ENCODE results near the gene PTPRCAP.

PTPRCAP gene

GRCh38 chr11:67395555-67396258 lies 41.8 kb downstream of the PTPRCAP start:
- no peak for DNase-seq

GRCh38 chr11:67393990-67394389 lies 43.5 kb downstream of the PTPRCAP start:
- DNase-seq = no peak

DNA sequence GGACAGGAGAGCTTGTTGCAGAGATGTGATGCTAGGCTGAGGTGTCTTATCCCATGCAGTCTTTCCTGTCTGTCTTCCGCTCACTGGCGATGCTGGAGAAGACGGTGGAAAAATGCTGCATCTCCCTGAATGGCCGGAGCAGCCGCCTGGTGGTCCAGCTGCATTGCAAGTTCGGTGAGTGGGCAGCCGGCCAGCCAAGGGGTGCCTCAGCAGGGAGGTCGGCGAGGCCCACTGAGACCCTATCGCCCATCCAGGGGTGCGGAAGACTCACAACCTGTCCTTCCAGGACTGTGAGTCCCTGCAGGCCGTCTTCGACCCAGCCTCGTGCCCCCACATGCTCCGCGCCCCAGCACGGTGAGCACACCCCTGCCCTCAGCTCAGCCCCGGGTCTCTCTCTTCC lies 44.0 kb downstream of the PTPRCAP start:
- no peak for DNase-seq

GRCh38 chr11:67392183-67392715 lies 45.2 kb downstream of the PTPRCAP start:
- DNase-seq = no peak

DNA sequence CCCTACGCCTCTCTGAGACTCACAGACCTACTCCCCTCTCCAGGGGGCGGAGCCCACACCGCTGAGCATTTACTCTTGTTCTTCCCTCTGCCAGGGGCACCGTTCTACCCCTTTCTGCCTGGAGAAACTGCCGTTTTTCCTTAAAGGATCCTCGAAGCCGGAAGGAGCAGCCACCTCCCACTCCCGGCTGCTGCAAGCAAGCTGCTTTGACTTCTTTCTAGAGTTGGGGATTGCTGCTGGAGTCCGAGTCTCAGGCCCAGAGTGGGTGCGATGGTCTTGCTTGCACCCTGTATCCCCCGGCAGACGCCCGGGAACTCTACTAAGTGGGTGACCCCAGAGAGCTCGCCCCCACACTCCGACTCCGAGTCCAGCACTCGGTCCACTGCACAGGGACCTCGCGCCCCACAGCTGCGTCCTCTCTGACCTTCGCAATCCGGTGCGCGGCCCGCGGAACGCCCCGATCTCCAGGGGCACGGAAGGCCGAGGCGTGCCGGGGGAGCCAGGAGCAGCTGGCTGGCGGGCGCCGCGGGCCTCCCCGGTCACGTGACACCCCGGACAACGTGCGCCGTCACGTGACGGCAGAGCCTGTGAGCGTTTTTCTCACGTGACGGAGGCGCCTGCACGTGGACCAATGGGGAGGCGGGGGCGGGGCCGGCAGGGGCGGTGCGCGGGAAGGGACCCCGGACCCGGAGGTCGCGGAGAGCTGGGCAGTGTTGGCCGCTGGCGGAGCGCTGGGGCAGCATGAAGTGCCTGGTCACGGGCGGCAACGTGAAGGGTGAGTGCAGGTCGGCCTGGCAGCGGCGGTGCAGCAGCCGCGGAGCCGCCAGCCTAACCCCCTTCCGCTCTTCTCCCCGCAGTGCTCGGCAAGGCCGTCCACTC lies 45.9 kb downstream of the PTPRCAP start, which contains the start of gene RAD9A:
Gene RAD9A, plus strand, starts transcription at position 683 of the 879 bp plus-strand sequence. Its CDS starts 59 bp downstream, at position 742.
- DNase-seq = peak; percentile 96

GRCh38 chr11:67390947-67391303 lies 46.6 kb downstream of the PTPRCAP start:
- DNase-seq = no peak

- DNase-seq = no peak
Measured at GRCh38 chr11:67389477-67389876, 48.0 kb downstream of the PTPRCAP start.

DNA sequence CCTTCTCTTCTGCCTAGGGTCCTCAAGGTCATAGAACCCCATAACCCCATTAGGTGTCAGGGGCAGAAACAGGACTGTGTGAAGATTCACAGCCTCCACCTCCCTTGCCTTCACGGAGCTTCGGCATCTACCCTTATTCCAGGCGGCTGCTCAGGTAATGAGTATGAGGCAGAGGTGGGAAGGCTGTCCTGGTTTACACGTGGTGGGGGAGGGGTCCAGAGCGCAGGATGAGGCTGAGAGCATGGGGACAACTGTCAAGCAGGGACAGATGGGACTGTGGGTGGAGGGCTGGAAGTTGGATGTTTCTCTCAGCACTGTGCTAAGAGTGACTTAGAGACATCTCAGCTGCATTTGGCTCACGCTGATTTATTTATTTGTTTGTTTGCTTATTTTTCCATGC lies 50.0 kb downstream of the PTPRCAP start:
- no peak for DNase-seq

GRCh38 chr11:67387069-67387468 lies 50.4 kb downstream of the PTPRCAP start:
- DNase-seq = no peak

All from NCI-H1436 (cell line).